PC-9 (cell line): ENCODE data around the gene MSANTD7. TPM values are rescaled to one million over a fixed set of nuclear protein-coding genes. Genes with fewer than 3 reads are reported as not detected.

ENCODE experiments used
- Bru-seq: library from RNA; stranded (reverse); fragments of 400-500 nt; gene quantifications from one replicate; lab custom pipeline; 2021; lab: Mats Ljungman, UMichigan
- BruChase-seq, 2 experiments: library from RNA; stranded (reverse); fragments of 400-500 nt; gene quantifications; one replicate each; lab custom pipeline; 2021; lab: Mats Ljungman, UMichigan
- BruUV-seq: library from RNA; stranded (reverse); fragments of 400-500 nt; replicated peaks from 2 replicates; lab custom pipeline; 2021; lab: Mats Ljungman, UMichigan
- CTCF ChIA-PET: fragments of 300-600 bp; sonication (Branson Sonifier 250); formaldehyde crosslinking; loops from one replicate; lab custom pipeline; 2022; ENCODE audit warnings: antibody characterized with exemption; lab: Charles Lee
- POLR2A ChIA-PET: fragments of 300-600 bp; sonication (Branson Sonifier 250); formaldehyde crosslinking; loops from one replicate; lab custom pipeline; 2022; ENCODE audit warnings: antibody characterized with exemption; ENCODE audit not compliant: unreplicated experiment; lab: Charles Lee
- DNase-seq, 2 experiments: peaks; one replicate each; pipeline versions ENCODE4 v3.0.0 to v3.0.0-alpha.2; 2015 to 2022; ENCODE audit warnings: mixed read lengths in 1 of 2
- H2AFZ ChIP-seq: fragments of 200-600 bp; sonication (generic); 2 replicates; pipeline ENCODE4 v1.8.1; 2017; ENCODE audit warnings: antibody characterized with exemption
- H3F3A ChIP-seq: fragments of 200-600 bp; sonication (generic); 2 replicates; pipeline ENCODE4 v1.8.1; 2017; ENCODE audit warnings: antibody characterized with exemption, mild to moderate bottlenecking, low read depth; ENCODE audit not compliant: insufficient read depth
- H3K27ac ChIP-seq: fragments of 200-600 bp; sonication (generic); 2 replicates; pipeline ENCODE4 v1.6.1; 2016; ENCODE audit warnings: mixed run types
- H3K27me3 ChIP-seq: fragments of 200-600 bp; sonication (generic); 2 replicates; pipeline ENCODE4 v1.6.1; 2016; ENCODE audit warnings: low read depth, mixed run types; ENCODE audit not compliant: insufficient read depth
- H3K36me3 ChIP-seq: fragments of 200-600 bp; sonication (generic); 2 replicates; pipeline ENCODE4 v1.6.1; 2016; ENCODE audit warnings: low read depth, mixed run types
- H3K4me1 ChIP-seq: fragments of 200-600 bp; sonication (generic); replicated peaks from 2 replicates; pipeline ENCODE4 v1.6.1; 2016; ENCODE audit warnings: mixed run types; ENCODE audit not compliant: insufficient read depth
- H3K4me2 ChIP-seq: fragments of 200-600 bp; sonication (generic); 2 replicates; pipeline ENCODE4 v1.6.1; 2017; ENCODE audit warnings: mixed run types
- H3K4me3 ChIP-seq: fragments of 200-600 bp; sonication (generic); 2 replicates; pipeline ENCODE4 v1.6.1; 2016; ENCODE audit warnings: mixed run types
- H3K79me2 ChIP-seq: fragments of 200-600 bp; sonication (generic); 2 replicates; pipeline ENCODE4 v1.6.1; 2017; ENCODE audit warnings: low read depth, mixed run types
- H3K9me2 ChIP-seq: fragments of 200-600 bp; sonication (generic); 2 replicates; pipeline ENCODE4 v1.8.1; 2017; ENCODE audit warnings: mild to moderate bottlenecking; ENCODE audit not compliant: insufficient read depth
- H3K9me3 ChIP-seq: fragments of 200-600 bp; sonication (generic); 2 replicates; pipeline ENCODE4 v1.8.1; 2016; ENCODE audit warnings: low read depth; ENCODE audit not compliant: insufficient read depth
- H4K20me1 ChIP-seq: fragments of 200-600 bp; sonication (generic); 2 replicates; pipeline ENCODE4 v1.8.1; 2017; ENCODE audit not compliant: insufficient read depth
- EZH2 ChIP-seq: fragments of 200-600 bp; sonication (generic); IDR thresholded peaks from 2 replicates; pipeline ENCODE4 v1.8.0; 2017; ENCODE audit warnings: antibody characterized with exemption, low read depth
- intact Hi-C: fragments of 100-400 bp; cut with micrococcal nuclease; formaldehyde crosslinking; loops from one replicate; pipeline ENCODE4 v1.10.0; 2022; ENCODE audit not compliant: unreplicated experiment
- long read RNA-seq: library from polyadenylated mRNA; stranded (forward); transcript quantifications from one replicate; pipeline ENCODE4 v2.0.0, GENCODE V29; 2022
- total RNA-seq: library from RNA; stranded (reverse); gene quantifications from 2 replicates; pipeline ENCODE4 v1.2.3, GENCODE V29; 2021
- TF ChIP-seq, protein P1 (sequence below): fragments of 200-600 bp; sonication (generic); conservative IDR thresholded peaks from 2 replicates; pipeline ENCODE4 v1.6.1; 2017; ENCODE audit warnings: mixed run types, antibody characterized with exemption, mild to moderate bottlenecking, moderate library complexity

The MSANTD7 gene
- total RNA-seq, result 8.5 and 11.6 TPM in 2 replicates
- percentile 90 among the genes with signal in this experiment for Bru-seq, nascent RNA
- percentile 95 among the genes with signal in this experiment for BruChase-seq, experiment 1, labeled RNA remaining after a 2-hour chase
- BruChase-seq, experiment 2, labeled RNA remaining after a 6-hour chase, result percentile 89 among the genes with signal in this experiment
- long read RNA-seq, full-length matches to known transcripts, result 12 of 13 reads
- long read RNA-seq, partial matches to known transcripts, result 0 of 13 reads
- long read RNA-seq, other reads (novel, unspliced or antisense), result 1 of 13 reads

GRCh38 chr10:14837757-14838581 is at the start of gene MSANTD7, which contains the start of the genes CDNF and HSPA14:
MSANTD7 (plus strand) TSS chr10:14838306; CDS start chr10:14842285, 3,979 bp downstream.
CDNF (minus strand) TSS chr10:14838037; CDS start chr10:14837946, 91 bp downstream.
HSPA14 (plus strand) TSS chr10:14838306; CDS start chr10:14838403, 97 bp downstream.
- no TSS peak for BruUV-seq
- no peaks in the 10 kb centered on the region for H3K27me3 ChIP-seq
- no peak for TF ChIP-seq EZH2
- TF ChIP-seq, protein P1, sequence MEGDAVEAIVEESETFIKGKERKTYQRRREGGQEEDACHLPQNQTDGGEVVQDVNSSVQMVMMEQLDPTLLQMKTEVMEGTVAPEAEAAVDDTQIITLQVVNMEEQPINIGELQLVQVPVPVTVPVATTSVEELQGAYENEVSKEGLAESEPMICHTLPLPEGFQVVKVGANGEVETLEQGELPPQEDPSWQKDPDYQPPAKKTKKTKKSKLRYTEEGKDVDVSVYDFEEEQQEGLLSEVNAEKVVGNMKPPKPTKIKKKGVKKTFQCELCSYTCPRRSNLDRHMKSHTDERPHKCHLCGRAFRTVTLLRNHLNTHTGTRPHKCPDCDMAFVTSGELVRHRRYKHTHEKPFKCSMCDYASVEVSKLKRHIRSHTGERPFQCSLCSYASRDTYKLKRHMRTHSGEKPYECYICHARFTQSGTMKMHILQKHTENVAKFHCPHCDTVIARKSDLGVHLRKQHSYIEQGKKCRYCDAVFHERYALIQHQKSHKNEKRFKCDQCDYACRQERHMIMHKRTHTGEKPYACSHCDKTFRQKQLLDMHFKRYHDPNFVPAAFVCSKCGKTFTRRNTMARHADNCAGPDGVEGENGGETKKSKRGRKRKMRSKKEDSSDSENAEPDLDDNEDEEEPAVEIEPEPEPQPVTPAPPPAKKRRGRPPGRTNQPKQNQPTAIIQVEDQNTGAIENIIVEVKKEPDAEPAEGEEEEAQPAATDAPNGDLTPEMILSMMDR, result no peak
- intact Hi-C loops, result loop anchor here (2.0 to 5.0 kb wide), 5 partner anchors 186 to 341 kb away; partner anchors contain the start of gene RPP38
- H3K9me2 ChIP-seq, result no peaks in the 10 kb centered on the region
- peaks cover 14% of the 10 kb centered on the region for H3K4me1 ChIP-seq
- no peaks in the 10 kb centered on the region for H4K20me1 ChIP-seq
- DNase-seq, result peak; percentile 94 to 99
- POLR2A ChIA-PET, result interaction anchor here (0.5 to 1.1 kb wide), 9 partner anchors 13 to 309 kb away, joined by 3 to 15 read pairs (median 3); partner anchors contain the start of gene MEIG1
- peaks cover 39% of the 10 kb centered on the region for H3K79me2 ChIP-seq
- H3F3A ChIP-seq, result no peaks in the 10 kb centered on the region
- no peaks in the 10 kb centered on the region for H3K9me3 ChIP-seq
- H3K4me2 ChIP-seq, result peak within 1 kb of the TSS; percentile 97
- peak within 1 kb of the TSS; percentile 80 for H3K4me3 ChIP-seq
- H3K27ac ChIP-seq, result peak within 1 kb of the TSS; percentile 60
- H2AFZ ChIP-seq, result peak within 1 kb of the TSS; percentile 88
- CTCF ChIA-PET, result interaction anchor here (0.6 to 1.1 kb wide), 3 partner anchors 15 to 1992 kb away, joined by 3 to 5 read pairs (median 3); no protein-coding TSS in a partner anchor
- 0 out of 2 replicates have a peak, but pooled peaks cover 3% of the 10 kb centered on the region for H3K36me3 ChIP-seq

GRCh38 chr10:14798636-14799035 is 39.5 kb upstream of the MSANTD7 start:
- TF ChIP-seq, protein P1, result no peak
- no peak for TF ChIP-seq EZH2
- no peaks in the 10 kb centered on the region for H3K4me1 ChIP-seq
- no peaks in the 10 kb centered on the region for H3K9me3 ChIP-seq
- DNase-seq, result no peak
- no TSS peak for BruUV-seq
- H3K9me2 ChIP-seq, result no peaks in the 10 kb centered on the region
- no peaks in the 10 kb centered on the region for H3K79me2 ChIP-seq
- ChIA-PET CTCF (no interaction called here), POLR2A (no interaction called here)
- no peak overlapping the region for H2AFZ ChIP-seq
- intact Hi-C loops, result no loop called here
- no peak overlapping the region for H3K4me2 ChIP-seq
- no peak overlapping the region for H3K4me3 ChIP-seq
- H3K36me3 ChIP-seq, result no peaks in the 10 kb centered on the region
- no peaks in the 10 kb centered on the region for H3K27me3 ChIP-seq
- no peak overlapping the region for H3K27ac ChIP-seq
- H3F3A ChIP-seq, result no peaks in the 10 kb centered on the region
- H4K20me1 ChIP-seq, result no peaks in the 10 kb centered on the region

GRCh38 chr10:14800397-14800796 is 37.7 kb upstream of the MSANTD7 start:
- H3K27me3 ChIP-seq, result no peaks in the 10 kb centered on the region
- no peak overlapping the region for H3K4me3 ChIP-seq
- POLR2A ChIA-PET, result no interaction called here
- no peaks in the 10 kb centered on the region for H4K20me1 ChIP-seq
- H3K79me2 ChIP-seq, result no peaks in the 10 kb centered on the region
- no peak overlapping the region for H3K27ac ChIP-seq
- CTCF ChIA-PET, result no interaction called here
- no peaks in the 10 kb centered on the region for H3F3A ChIP-seq
- no peaks in the 10 kb centered on the region for H3K4me1 ChIP-seq
- no TSS peak for BruUV-seq
- intact Hi-C loops, result no loop called here
- no peak for TF ChIP-seq EZH2
- TF ChIP-seq, protein P1, result no peak
- no peaks in the 10 kb centered on the region for H3K9me2 ChIP-seq
- no peak for DNase-seq
- no peak overlapping the region for H3K4me2 ChIP-seq
- no peak overlapping the region for H2AFZ ChIP-seq
- no peaks in the 10 kb centered on the region for H3K36me3 ChIP-seq
- no peaks in the 10 kb centered on the region for H3K9me3 ChIP-seq
